CD4-positive, alpha-beta memory T cell (primary cell): ENCODE results near the gene GPATCH8. TPM values are rescaled to one million over a fixed set of nuclear protein-coding genes. Genes with fewer than 3 reads are reported as not detected.

Experiments used
- CTCF ChIA-PET: fragments of 350-600 bp; sonication (Branson Sonifier 250); formaldehyde crosslinking; loops from one replicate; lab custom pipeline; 2021; ENCODE audit warnings: inconsistent platforms; ENCODE audit not compliant: partially characterized antibody; lab: Charles Lee
- POLR2A ChIA-PET: fragments of 350-600 bp; sonication (Branson Sonifier 250); formaldehyde crosslinking; loops from one replicate; lab custom pipeline; 2021; ENCODE audit not compliant: partially characterized antibody; lab: Charles Lee
- DNase-seq, 5 donors: peaks; one replicate each; pipeline versions ENCODE4 v3.0.0 to v3.0.0-alpha.2; 2020 to 2022; ENCODE audit warnings: mixed read lengths in 1 of 5
- H3K27ac ChIP-seq: one replicate; pipeline ENCODE4 v1.7.0; 2013; ENCODE audit warnings: low read depth, low read length
- H3K27me3 ChIP-seq: 2 replicates; pipeline ENCODE4 v1.7.0; 2013; ENCODE audit warnings: mild to moderate bottlenecking, low read length, moderate library complexity; ENCODE audit not compliant: insufficient read depth
- H3K36me3 ChIP-seq: 2 replicates; pipeline ENCODE4 v1.7.0; 2013; ENCODE audit warnings: mild to moderate bottlenecking, low read length, moderate library complexity; ENCODE audit not compliant: insufficient read depth
- H3K4me1 ChIP-seq: 2 replicates; pipeline ENCODE4 v1.7.0; 2013; ENCODE audit warnings: mild to moderate bottlenecking, low read length, moderate library complexity; ENCODE audit not compliant: insufficient read depth
- H3K4me3 ChIP-seq, 2 donors: one replicate each; pipeline ENCODE4 v1.7.0; 2013; ENCODE audit warnings: low read length in 2 of 2, mild to moderate bottlenecking in 1 of 2
- H3K9me3 ChIP-seq, 2 donors: one replicate each; pipeline ENCODE4 v1.7.0; 2013; ENCODE audit warnings: low read length in 2 of 2, control low read depth in 1 of 2; ENCODE audit not compliant: control insufficient read depth in 1 of 2
- H3K27ac Mint-ChIP-seq, 7 donors: one replicate each; pipeline ENCODE4 v1.8.0; 2020 to 2021; ENCODE audit warnings: mixed read lengths in 7 of 7, mild to moderate bottlenecking in 6 of 7, inconsistent platforms in 3 of 7, moderate library complexity in 3 of 7
- H3K27me3 Mint-ChIP-seq, 2 donors: one replicate each; pipeline ENCODE4 v1.8.0; 2020 to 2021; ENCODE audit warnings: mixed read lengths in 2 of 2
- H3K36me3 Mint-ChIP-seq, 2 donors: one replicate each; pipeline ENCODE4 v1.8.0; 2020 to 2021; ENCODE audit warnings: mixed read lengths in 2 of 2, inconsistent platforms in 1 of 2, mild to moderate bottlenecking in 1 of 2
- H3K4me1 Mint-ChIP-seq, 4 donors: one replicate each; pipeline ENCODE4 v1.8.0; 2020 to 2021; ENCODE audit warnings: mixed read lengths in 4 of 4, mild to moderate bottlenecking in 1 of 4
- H3K4me3 Mint-ChIP-seq, 8 donors: one replicate each; pipeline ENCODE4 v1.8.0; 2020 to 2021; ENCODE audit warnings: mixed read lengths in 8 of 8, mild to moderate bottlenecking in 7 of 8, moderate library complexity in 6 of 8, inconsistent platforms in 3 of 8
- H3K9me3 Mint-ChIP-seq, 8 donors: one replicate each; pipeline ENCODE4 v1.8.0; 2020 to 2021; ENCODE audit warnings: mixed read lengths in 8 of 8, mild to moderate bottlenecking in 5 of 8, inconsistent platforms in 3 of 8, moderate library complexity in 1 of 8
- intact Hi-C: fragments of 100-400 bp; cut with micrococcal nuclease; formaldehyde crosslinking; loops from one replicate; pipeline ENCODE4 v1.15.1; 2023
- polyA plus RNA-seq, 2 donors: library from polyadenylated mRNA; unstranded; fragments of 300-500 nt; fragmentation: Illumina TruSeq; gene quantifications; one replicate each; pipeline ENCODE4 v1.2.3, GENCODE V29; 2021
- total RNA-seq, 2 experiments: library from RNA; stranded (reverse); gene quantifications; one replicate each; pipeline ENCODE4 v1.2.3, GENCODE V29; 2021

GPATCH8 gene
- total and polyA plus RNA-seq, 4 experiments from 2014 or later, result 12.9 to 75.8 (median 70.2) TPM

GRCh38 chr17:44473367-44473766 is 29.8 kb downstream of the GPATCH8 start:
- Histone ChIP-seq H3K9me3 (no peaks in the 10 kb centered on the region), H3K27ac (no peak overlapping the region), H3K4me1 (peaks cover 12% of the 10 kb centered on the region), H3K27me3 (no peaks in the 10 kb centered on the region), H3K4me3 (no peak overlapping the region), H3K36me3 (peaks cover 10% of the 10 kb centered on the region)
- H3K9me3 Mint-ChIP-seq, result no peaks in the 10 kb centered on the region
- H3K4me3 Mint-ChIP-seq, result no peak overlapping the region
- peaks cover 4 to 30% of the 10 kb centered on the region in 2 donors for H3K36me3 Mint-ChIP-seq
- H3K4me1 Mint-ChIP-seq, result peaks cover 14 to 39% (median 25%) of the 10 kb centered on the region in 4 donors
- H3K27me3 Mint-ChIP-seq, result no peaks in the 10 kb centered on the region
- intact Hi-C loops, result no loop called here
- no peak overlapping the region for H3K27ac Mint-ChIP-seq
- DNase-seq, result no peak
- POLR2A ChIA-PET, result no interaction called here
- CTCF ChIA-PET, result no interaction called here

DNA sequence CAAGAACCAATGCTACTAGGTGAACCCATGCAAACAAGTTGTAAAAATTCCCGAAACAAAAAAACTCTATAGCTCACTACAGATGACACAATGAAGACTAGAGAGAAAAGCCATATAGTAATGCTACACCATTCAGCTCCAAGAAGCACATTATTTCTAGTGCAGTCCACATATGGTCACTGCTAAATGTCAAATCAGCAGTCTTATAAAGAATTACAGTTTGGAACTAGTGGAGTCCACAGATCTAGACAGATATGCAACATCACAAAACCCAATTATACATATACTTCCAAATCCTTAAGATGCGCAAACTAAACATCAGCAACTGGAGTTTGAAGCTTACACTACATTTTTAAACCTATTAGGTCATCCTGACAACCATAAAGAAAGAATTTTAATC is 33.5 kb downstream of the GPATCH8 start:
- no peak overlapping the region for H3K4me3 Mint-ChIP-seq
- H3K27ac ChIP-seq, result no peak overlapping the region
- CTCF ChIA-PET, result no interaction called here
- no peaks in the 10 kb centered on the region for H3K27me3 ChIP-seq
- no peaks in the 10 kb centered on the region for H3K9me3 Mint-ChIP-seq
- H3K4me1 ChIP-seq, result peaks cover 19% of the 10 kb centered on the region
- peaks cover 11 to 47% of the 10 kb centered on the region in 2 donors for H3K36me3 Mint-ChIP-seq
- H3K4me1 Mint-ChIP-seq, result peaks cover 25 to 57% (median 39%) of the 10 kb centered on the region in 4 donors
- peaks cover 10% of the 10 kb centered on the region for H3K36me3 ChIP-seq
- H3K9me3 ChIP-seq, result no peaks in the 10 kb centered on the region
- peak overlapping the region in 1 of 7 donors; percentile 31 for H3K27ac Mint-ChIP-seq
- intact Hi-C loops, result no loop called here
- no peaks in the 10 kb centered on the region for H3K27me3 Mint-ChIP-seq
- no peak for DNase-seq
- no peak overlapping the region for H3K4me3 ChIP-seq
- POLR2A ChIA-PET, result interaction anchor here (1.5 kb wide), 1 partner anchor 9 kb away, joined by 3 read pairs; no protein-coding TSS in a partner anchor

DNA sequence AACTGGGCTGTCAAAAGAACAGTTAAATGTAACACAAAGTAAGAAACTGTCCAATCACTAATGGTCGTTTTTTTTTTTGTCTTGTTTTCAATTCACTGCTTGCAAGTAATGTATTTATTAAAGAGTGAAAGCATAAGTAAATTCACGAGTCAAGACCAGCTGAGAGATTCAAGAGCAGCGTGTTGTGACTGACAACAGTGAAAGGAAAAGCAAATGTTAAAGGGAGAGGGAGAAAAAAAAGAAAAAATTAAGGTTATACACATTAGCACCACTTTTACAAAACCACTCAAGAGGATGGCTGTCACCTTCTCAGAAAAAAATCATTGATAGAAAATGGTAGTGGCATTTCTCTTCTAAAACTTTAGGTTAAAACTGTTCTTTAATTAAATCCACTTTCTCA is 36.1 kb downstream of the GPATCH8 start:
- no peaks in the 10 kb centered on the region for H3K9me3 Mint-ChIP-seq
- intact Hi-C loops, result no loop called here
- H3K27ac Mint-ChIP-seq, result peak overlapping the region in 1 of 7 donors; percentile 47
- peaks cover 25 to 53% of the 10 kb centered on the region in 2 donors for H3K36me3 Mint-ChIP-seq
- CTCF ChIA-PET, result no interaction called here
- Histone ChIP-seq H3K27me3 (no peaks in the 10 kb centered on the region), H3K27ac (no peak overlapping the region), H3K4me3 (no peak overlapping the region), H3K4me1 (peaks cover 19% of the 10 kb centered on the region), H3K9me3 (no peaks in the 10 kb centered on the region), H3K36me3 (peaks cover 9% of the 10 kb centered on the region)
- H3K4me1 Mint-ChIP-seq, result peaks cover 24 to 57% (median 42%) of the 10 kb centered on the region in 4 donors
- DNase-seq, result no peak
- no peaks in the 10 kb centered on the region for H3K27me3 Mint-ChIP-seq
- POLR2A ChIA-PET, result no interaction called here
- H3K4me3 Mint-ChIP-seq, result no peak overlapping the region

DNA sequence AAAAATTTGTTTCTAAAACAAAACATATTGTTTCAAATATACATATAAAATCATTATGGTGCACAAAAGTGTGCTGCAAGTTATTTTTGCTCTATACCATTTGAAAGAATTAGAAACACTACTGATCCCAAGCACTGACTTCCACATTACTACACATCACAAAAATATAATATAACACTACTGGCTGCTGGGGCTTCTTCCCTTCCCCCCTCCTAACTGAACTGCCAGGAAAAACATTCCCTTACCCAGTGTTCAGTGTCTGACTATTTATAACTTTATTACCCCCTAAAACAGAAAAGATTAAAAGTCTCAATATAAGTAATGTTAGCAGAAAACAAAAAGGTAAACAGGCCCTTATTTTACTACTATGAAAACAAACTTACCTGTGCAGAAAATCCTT is 36.9 kb downstream of the GPATCH8 start:
- Mint-ChIP-seq H3K9me3 (no peaks in the 10 kb centered on the region), H3K4me1 (peaks cover 23 to 56% (median 40%) of the 10 kb centered on the region in 4 donors), H3K27ac (peak overlapping the region in 1 of 7 donors; percentile 36), H3K4me3 (no peak overlapping the region), H3K36me3 (peaks cover 28 to 52% of the 10 kb centered on the region in 2 donors), H3K27me3 (no peaks in the 10 kb centered on the region)
- no peak overlapping the region for H3K4me3 ChIP-seq
- H3K27ac ChIP-seq, result no peak overlapping the region
- POLR2A ChIA-PET, result no interaction called here
- H3K9me3 ChIP-seq, result no peaks in the 10 kb centered on the region
- H3K27me3 ChIP-seq, result no peaks in the 10 kb centered on the region
- no peak for DNase-seq
- intact Hi-C loops, result no loop called here
- CTCF ChIA-PET, result no interaction called here
- peaks cover 19% of the 10 kb centered on the region for H3K4me1 ChIP-seq
- peaks cover 6% of the 10 kb centered on the region for H3K36me3 ChIP-seq

GRCh38 chr17:44465897-44466296 is 37.3 kb downstream of the GPATCH8 start:
- Mint-ChIP-seq H3K27me3 (no peaks in the 10 kb centered on the region), H3K9me3 (no peaks in the 10 kb centered on the region), H3K36me3 (peaks cover 28 to 51% of the 10 kb centered on the region in 2 donors), H3K27ac (no peak overlapping the region), H3K4me1 (peaks cover 23 to 53% (median 38%) of the 10 kb centered on the region in 4 donors), H3K4me3 (no peak overlapping the region)
- DNase-seq, result no peak
- Histone ChIP-seq H3K27ac (no peak overlapping the region), H3K36me3 (peaks cover 5% of the 10 kb centered on the region), H3K4me3 (no peak overlapping the region), H3K4me1 (peaks cover 19% of the 10 kb centered on the region), H3K27me3 (no peaks in the 10 kb centered on the region), H3K9me3 (no peaks in the 10 kb centered on the region)
- intact Hi-C loops, result no loop called here
- ChIA-PET CTCF (no interaction called here), POLR2A (no interaction called here)

GRCh38 chr17:44465276-44465675 is 37.9 kb downstream of the GPATCH8 start:
- H3K4me3 ChIP-seq, result no peak overlapping the region

GRCh38 chr17:44464037-44464436 is 39.2 kb downstream of the GPATCH8 start:
- no peak overlapping the region for H3K4me3 Mint-ChIP-seq
- ChIA-PET CTCF (no interaction called here), POLR2A (no interaction called here)
- H3K27me3 ChIP-seq, result no peaks in the 10 kb centered on the region
- peaks cover 5% of the 10 kb centered on the region for H3K36me3 ChIP-seq
- no peaks in the 10 kb centered on the region for H3K27me3 Mint-ChIP-seq
- peaks cover 31 to 44% of the 10 kb centered on the region in 2 donors for H3K36me3 Mint-ChIP-seq
- no peak overlapping the region for H3K4me3 ChIP-seq
- peaks cover 19% of the 10 kb centered on the region for H3K4me1 ChIP-seq
- H3K4me1 Mint-ChIP-seq, result peaks cover 21 to 36% (median 28%) of the 10 kb centered on the region in 4 donors
- DNase-seq, result no peak
- no peaks in the 10 kb centered on the region for H3K9me3 Mint-ChIP-seq
- no peaks in the 10 kb centered on the region for H3K9me3 ChIP-seq
- H3K27ac ChIP-seq, result no peak overlapping the region
- intact Hi-C loops, result no loop called here
- H3K27ac Mint-ChIP-seq, result peak overlapping the region in 2 of 7 donors; percentile 20 to 39

More at GRCh38 chr17:44465276-44465675, 37.9 kb downstream of the GPATCH8 start:
- H3K27ac Mint-ChIP-seq, result no peak overlapping the region
- peaks cover 28 to 53% of the 10 kb centered on the region in 2 donors for H3K36me3 Mint-ChIP-seq
- no peak overlapping the region for H3K4me3 Mint-ChIP-seq
- ChIA-PET CTCF (no interaction called here), POLR2A (no interaction called here)
- intact Hi-C loops, result no loop called here
- Histone ChIP-seq H3K27me3 (no peaks in the 10 kb centered on the region), H3K9me3 (no peaks in the 10 kb centered on the region), H3K36me3 (peaks cover 5% of the 10 kb centered on the region), H3K27ac (no peak overlapping the region), H3K4me1 (peaks cover 19% of the 10 kb centered on the region)
- H3K4me1 Mint-ChIP-seq, result peaks cover 22 to 48% (median 35%) of the 10 kb centered on the region in 4 donors
- H3K9me3 Mint-ChIP-seq, result no peaks in the 10 kb centered on the region
- no peaks in the 10 kb centered on the region for H3K27me3 Mint-ChIP-seq
- DNase-seq, result no peak
